Measurements from ENCODE around the gene SZT2. TPM values are rescaled to one million over a fixed set of nuclear protein-coding genes. Genes with fewer than 3 reads are reported as not detected.

Gene SZT2
- total and polyA plus RNA-seq, 2 of the 13 experiments (the other 11 are each of a cell fraction or from before 2014, with no cell fraction given): 8.0 to 8.8 TPM

GRCh38 chr1:43358121-43358745 is 31.5 kb upstream of the SZT2 start (continued):
- TF ChIP-seq ETV5 (CRISPR knock-in tag; IDR thresholded peaks at IDR 0.05; ENCODE audit: borderline replicate concordance) (no peak), TBP (CRISPR knock-in tag; IDR thresholded peaks at IDR 0.05) (no peak), ZFY (CRISPR knock-in tag; IDR thresholded peaks at IDR 0.05) (peak; percentile 73), ELF1 (CRISPR knock-in tag; IDR thresholded peaks at IDR 0.05) (no peak), PRDM4 (CRISPR knock-in tag; IDR thresholded peaks at IDR 0.05; ENCODE audit: borderline replicate concordance) (no peak), ISL2 (CRISPR knock-in tag; IDR thresholded peaks at IDR 0.05) (0 out of 2 replicates have a peak, but pooled peaks have one; percentile 9), ZBTB7A (CRISPR knock-in tag; IDR thresholded peaks at IDR 0.05) (no peak), THAP8 (CRISPR knock-in tag; IDR thresholded peaks at IDR 0.05; ENCODE audit: borderline replicate concordance) (no peak), ZBTB8A (CRISPR knock-in tag; IDR thresholded peaks at IDR 0.05; ENCODE audit: borderline replicate concordance, low read depth) (no peak), REPIN1 (CRISPR knock-in tag; IDR thresholded peaks at IDR 0.05; ENCODE audit: borderline replicate concordance, low read depth) (no peak), KDM3A (CRISPR knock-in tag; IDR thresholded peaks at IDR 0.05; ENCODE audit: low read depth) (no peak), ZFYVE20 (CRISPR knock-in tag; IDR thresholded peaks at IDR 0.05; ENCODE audit: borderline replicate concordance, low read depth) (no peak), SALL2 (CRISPR knock-in tag; IDR thresholded peaks at IDR 0.05) (no peak), ARNT2 (CRISPR knock-in tag; IDR thresholded peaks at IDR 0.05; ENCODE audit: low read depth) (no peak), ZFP37 (CRISPR knock-in tag; IDR thresholded peaks at IDR 0.05; ENCODE audit: borderline replicate concordance) (no peak), KAT7 (CRISPR knock-in tag; IDR thresholded peaks at IDR 0.05; ENCODE audit: borderline replicate concordance) (0 out of 2 replicates have a peak, but pooled peaks have one; percentile 13), TRAFD1 (CRISPR knock-in tag; IDR thresholded peaks at IDR 0.05; ENCODE audit: borderline replicate concordance) (no peak), PAF1 (CRISPR knock-in tag; IDR thresholded peaks at IDR 0.05) (no peak)
- TF ChIP-seq, protein P1, sequence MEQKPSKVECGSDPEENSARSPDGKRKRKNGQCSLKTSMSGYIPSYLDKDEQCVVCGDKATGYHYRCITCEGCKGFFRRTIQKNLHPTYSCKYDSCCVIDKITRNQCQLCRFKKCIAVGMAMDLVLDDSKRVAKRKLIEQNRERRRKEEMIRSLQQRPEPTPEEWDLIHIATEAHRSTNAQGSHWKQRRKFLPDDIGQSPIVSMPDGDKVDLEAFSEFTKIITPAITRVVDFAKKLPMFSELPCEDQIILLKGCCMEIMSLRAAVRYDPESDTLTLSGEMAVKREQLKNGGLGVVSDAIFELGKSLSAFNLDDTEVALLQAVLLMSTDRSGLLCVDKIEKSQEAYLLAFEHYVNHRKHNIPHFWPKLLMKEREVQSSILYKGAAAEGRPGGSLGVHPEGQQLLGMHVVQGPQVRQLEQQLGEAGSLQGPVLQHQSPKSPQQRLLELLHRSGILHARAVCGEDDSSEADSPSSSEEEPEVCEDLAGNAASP (CRISPR knock-in tag; IDR thresholded peaks at IDR 0.05; ENCODE audit: borderline replicate concordance): no peak
- TF ChIP-seq, protein P2, sequence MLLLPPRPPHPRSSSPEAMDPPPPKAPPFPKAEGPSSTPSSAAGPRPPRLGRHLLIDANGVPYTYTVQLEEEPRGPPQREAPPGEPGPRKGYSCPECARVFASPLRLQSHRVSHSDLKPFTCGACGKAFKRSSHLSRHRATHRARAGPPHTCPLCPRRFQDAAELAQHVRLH (CRISPR knock-in tag; IDR thresholded peaks at IDR 0.05; ENCODE audit: borderline replicate concordance, low read depth): no peak
- TF ChIP-seq, protein P3, sequence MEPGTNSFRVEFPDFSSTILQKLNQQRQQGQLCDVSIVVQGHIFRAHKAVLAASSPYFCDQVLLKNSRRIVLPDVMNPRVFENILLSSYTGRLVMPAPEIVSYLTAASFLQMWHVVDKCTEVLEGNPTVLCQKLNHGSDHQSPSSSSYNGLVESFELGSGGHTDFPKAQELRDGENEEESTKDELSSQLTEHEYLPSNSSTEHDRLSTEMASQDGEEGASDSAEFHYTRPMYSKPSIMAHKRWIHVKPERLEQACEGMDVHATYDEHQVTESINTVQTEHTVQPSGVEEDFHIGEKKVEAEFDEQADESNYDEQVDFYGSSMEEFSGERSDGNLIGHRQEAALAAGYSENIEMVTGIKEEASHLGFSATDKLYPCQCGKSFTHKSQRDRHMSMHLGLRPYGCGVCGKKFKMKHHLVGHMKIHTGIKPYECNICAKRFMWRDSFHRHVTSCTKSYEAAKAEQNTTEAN (CRISPR knock-in tag; conservative IDR thresholded peaks at IDR 0.05): no peak; the same call in 1 of the 2 replicates
